ENCODE data around the gene TGFB1.

GRCh38 chr19:41376998-41377365 is 23.3 kb upstream of the TGFB1 start:
- TF ChIP-seq POU6F1 (CRISPR knock-in tag; IDR thresholded peaks at IDR 0.05; ENCODE audit: borderline replicate concordance, low read depth), result no peak
- TF ChIP-seq TOX (CRISPR knock-in tag; IDR thresholded peaks at IDR 0.05; ENCODE audit: borderline replicate concordance), result no peak
- TF ChIP-seq TCF4 (CRISPR knock-in tag; IDR thresholded peaks at IDR 0.05; ENCODE audit: borderline replicate concordance), result no peak
- TF ChIP-seq ZFP3 (CRISPR knock-in tag; IDR thresholded peaks at IDR 0.05), result no peak
- no peak for TF ChIP-seq PATZ1 (CRISPR knock-in tag; IDR thresholded peaks at IDR 0.05; ENCODE audit: borderline replicate concordance)
- no peak for TF ChIP-seq PPARA (CRISPR knock-in tag; IDR thresholded peaks at IDR 0.05; ENCODE audit: borderline replicate concordance)
- no peak for TF ChIP-seq RARB (CRISPR knock-in tag; IDR thresholded peaks at IDR 0.05)
- TF ChIP-seq CREB5 (CRISPR knock-in tag; IDR thresholded peaks at IDR 0.05; ENCODE audit: low read depth), result no peak
- TF ChIP-seq ZNF70 (CRISPR knock-in tag; IDR thresholded peaks at IDR 0.05), result no peak
- TF ChIP-seq ZFP30 (CRISPR knock-in tag; IDR thresholded peaks at IDR 0.05), result no peak
- TF ChIP-seq BACH2 (CRISPR knock-in tag; IDR thresholded peaks at IDR 0.05; ENCODE audit: borderline replicate concordance), result no peak
- TF ChIP-seq ZC3H10 (CRISPR knock-in tag; IDR thresholded peaks at IDR 0.05), result no peak
- no peak for TF ChIP-seq OSR1 (CRISPR knock-in tag; IDR thresholded peaks at IDR 0.05)
